Hepatocyte (in vitro differentiated cells): Measurements from ENCODE around the gene TMED10.

ENCODE experiments used
- CTCF ChIP-seq: fragments of 200-600 bp; sonication (generic); IDR thresholded peaks from 2 replicates; pipeline ENCODE4 v1.5.1; 2016; ENCODE audit warnings: antibody characterized with exemption, mild to moderate bottlenecking; ENCODE audit not compliant: poor library complexity
- EZH2 ChIP-seq: fragments of 200-600 bp; sonication (generic); IDR thresholded peaks from 2 replicates; pipeline ENCODE4 v1.6.1; 2016; ENCODE audit warnings: antibody characterized with exemption, mild to moderate bottlenecking, borderline replicate concordance
- EZH2phosphoT487 ChIP-seq: fragments of 200-600 bp; sonication (generic); IDR thresholded peaks from one replicate; pipeline ENCODE4 v1.6.1; 2018; ENCODE audit warnings: antibody characterized with exemption, mild to moderate bottlenecking, low read depth, moderate library complexity; ENCODE audit not compliant: unreplicated experiment, severe bottlenecking

GRCh38 chr14:75221797-75222196 lies 45.4 kb upstream of the TMED10 start:
- no peak for TF ChIP-seq CTCF
- no peak for TF ChIP-seq EZH2phosphoT487
- no peak for TF ChIP-seq EZH2
